ENCODE measurements around the gene ZNF695. TPM values are rescaled to one million over a fixed set of nuclear protein-coding genes. Genes with fewer than 3 reads are reported as not detected.

The ZNF695 gene
- total RNA-seq, 2 donors from 2014 or later = 0.09 to 0.74 TPM

GRCh38 chr1:246954126-246954525 lies 53.7 kb downstream of the ZNF695 start:
- intact Hi-C loops (cut with DNase I) = no loop called here
- no peak overlapping the region for H3K27ac ChIP-seq
- no peaks in the 10 kb centered on the region for H3K9me3 ChIP-seq
- DNase-seq (ENCODE audit: low spot score) = no peak
- H3K4me3 ChIP-seq = no peak overlapping the region
- TF ChIP-seq POLR2A (IDR thresholded peaks at IDR 0.05) (no peak), POLR2AphosphoS5 (IDR thresholded peaks at IDR 0.05) (no peak), CTCF (IDR thresholded peaks at IDR 0.05) (no peak)
- H3K36me3 ChIP-seq = no peaks in the 10 kb centered on the region
- H3K4me1 ChIP-seq (replicated peaks) = no peaks in the 10 kb centered on the region
- 45% methylated on average over 4 of the region's 4 CpGs for WGBS
- H3K27me3 ChIP-seq (replicated peaks; ENCODE audit: insufficient read depth) = no peaks in the 10 kb centered on the region

GRCh38 chr1:246951413-246951812 lies 56.4 kb downstream of the ZNF695 start:
- Histone ChIP-seq H3K9me3 (no peaks in the 10 kb centered on the region), H3K27me3 (replicated peaks; ENCODE audit: insufficient read depth) (no peaks in the 10 kb centered on the region), H3K4me1 (replicated peaks) (no peaks in the 10 kb centered on the region), H3K36me3 (no peaks in the 10 kb centered on the region), H3K4me3 (no peak overlapping the region), H3K27ac (no peak overlapping the region)
- TF ChIP-seq POLR2AphosphoS5 (IDR thresholded peaks at IDR 0.05) = no peak
- no peak for TF ChIP-seq POLR2A (IDR thresholded peaks at IDR 0.05)
- TF ChIP-seq CTCF (IDR thresholded peaks at IDR 0.05) = no peak
- intact Hi-C loops (cut with DNase I) = no loop called here
- WGBS = 100% methylated on average over 4 of the region's 4 CpGs
- no peak for DNase-seq (ENCODE audit: low spot score)

DNA sequence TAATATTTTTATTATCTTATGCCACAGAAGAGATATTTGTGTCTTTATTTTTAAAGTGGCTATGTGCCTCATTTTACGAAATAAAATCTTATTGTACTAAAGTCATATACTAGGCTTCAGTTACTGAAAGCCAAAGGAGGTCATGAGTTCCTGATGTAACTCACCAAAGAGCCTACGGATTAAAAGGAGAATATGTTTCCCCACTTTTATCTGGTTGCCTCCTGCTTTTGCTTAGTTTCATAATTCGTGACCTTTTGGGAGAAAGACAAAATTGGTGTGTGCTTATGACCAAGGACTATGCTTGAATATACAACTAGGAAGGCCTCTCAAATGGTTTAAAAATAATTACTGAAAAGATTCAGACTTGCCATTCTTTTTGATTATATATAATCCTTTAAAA lies 57.9 kb downstream of the ZNF695 start:
- Histone ChIP-seq H3K4me3 (no peak overlapping the region), H3K4me1 (replicated peaks) (no peaks in the 10 kb centered on the region), H3K36me3 (no peaks in the 10 kb centered on the region), H3K27me3 (replicated peaks; ENCODE audit: insufficient read depth) (no peaks in the 10 kb centered on the region), H3K9me3 (no peaks in the 10 kb centered on the region), H3K27ac (no peak overlapping the region)
- 94% methylated on average over 3 of the region's 3 CpGs for WGBS
- intact Hi-C loops (cut with DNase I) = no loop called here
- TF ChIP-seq POLR2AphosphoS5 (IDR thresholded peaks at IDR 0.05) (no peak), POLR2A (IDR thresholded peaks at IDR 0.05) (no peak), CTCF (IDR thresholded peaks at IDR 0.05) (no peak)
- DNase-seq (ENCODE audit: low spot score) = no peak

DNA sequence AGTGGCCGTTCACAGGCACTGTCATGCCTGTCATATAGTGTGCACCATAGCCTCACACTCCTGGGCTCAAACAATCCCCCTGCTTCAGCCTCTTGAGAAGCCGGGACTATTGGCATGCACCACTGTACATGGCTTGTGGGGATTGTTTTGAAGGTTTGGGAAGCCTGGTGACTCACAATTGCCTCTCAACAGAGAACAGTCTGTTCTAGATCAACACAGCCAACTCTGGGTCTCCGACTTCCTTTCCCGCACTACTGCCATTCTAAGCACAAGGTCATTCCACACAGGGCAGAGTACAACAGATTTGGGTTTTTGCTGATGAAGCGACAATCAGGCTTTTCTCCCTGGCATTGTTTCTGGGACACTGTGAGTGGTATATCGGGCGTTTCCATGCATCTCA lies 60.6 kb downstream of the ZNF695 start:
- no peaks in the 10 kb centered on the region for H3K36me3 ChIP-seq
- no peaks in the 10 kb centered on the region for H3K27me3 ChIP-seq (replicated peaks; ENCODE audit: insufficient read depth)
- H3K4me1 ChIP-seq (replicated peaks) = no peaks in the 10 kb centered on the region
- peak overlapping the region; percentile 42 to 46 for H3K27ac ChIP-seq
- intact Hi-C loops (cut with DNase I) = no loop called here
- DNase-seq (ENCODE audit: low spot score) = peak; percentile 20
- H3K9me3 ChIP-seq = no peaks in the 10 kb centered on the region
- TF ChIP-seq POLR2A (IDR thresholded peaks at IDR 0.05) (no peak), POLR2AphosphoS5 (IDR thresholded peaks at IDR 0.05) (peak; percentile 69), CTCF (IDR thresholded peaks at IDR 0.05) (no peak)
- WGBS = 38% methylated on average over 7 of the region's 7 CpGs
- H3K4me3 ChIP-seq = no peak overlapping the region

DNA sequence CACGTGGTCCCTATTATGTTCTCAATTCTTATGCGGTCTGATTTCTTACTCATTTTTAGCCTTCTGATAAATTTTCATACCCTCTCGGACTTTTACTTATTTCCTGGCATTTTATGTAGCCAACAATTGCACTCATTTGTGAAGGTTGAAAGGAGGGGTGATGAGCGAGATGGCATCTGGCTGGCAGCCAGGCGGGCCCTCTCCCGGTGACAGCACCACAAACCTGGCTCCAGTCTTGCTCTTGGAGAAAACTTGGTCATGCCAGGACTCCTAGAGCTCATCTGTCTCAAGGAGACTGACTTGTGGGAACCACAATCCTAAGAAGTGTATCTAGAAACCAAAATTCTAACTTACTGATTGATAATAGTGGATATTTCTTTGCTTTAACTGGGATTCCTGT lies 61.5 kb downstream of the ZNF695 start:
- intact Hi-C loops (cut with DNase I) = no loop called here
- no peaks in the 10 kb centered on the region for H3K36me3 ChIP-seq
- H3K9me3 ChIP-seq = no peaks in the 10 kb centered on the region
- peak overlapping the region; percentile 18 to 38 for H3K27ac ChIP-seq
- H3K4me1 ChIP-seq (replicated peaks) = no peaks in the 10 kb centered on the region
- TF ChIP-seq POLR2AphosphoS5 (IDR thresholded peaks at IDR 0.05) (no peak), CTCF (IDR thresholded peaks at IDR 0.05) (no peak), POLR2A (IDR thresholded peaks at IDR 0.05) (no peak)
- WGBS = 91% methylated on average over 6 of the region's 6 CpGs
- DNase-seq (ENCODE audit: low spot score) = no peak
- H3K27me3 ChIP-seq (replicated peaks; ENCODE audit: insufficient read depth) = no peaks in the 10 kb centered on the region
- H3K4me3 ChIP-seq = no peak overlapping the region

Other genes starting within 250 kb of the ZNF695 start
- gene AHCTF1, start 76.1 kb downstream of the ZNF695 start, total RNA-seq = 10 to 100 TPM; 22.5 to 39.6 TPM
- 1 to 10 TPM; 2.9 to 4.7 TPM for gene ZNF670, start 70.8 kb upstream of the ZNF695 start, total RNA-seq
- gene ZNF669, start 96.3 kb upstream of the ZNF695 start, total RNA-seq = 1 to 10 TPM; 7.0 to 8.2 TPM
- gene ZNF124, start 164.0 kb upstream of the ZNF695 start, total RNA-seq = 10 to 100 TPM; 19.1 to 44.6 TPM
- under 1 TPM in 1 of 2 donors, not detected in 1; 0.62 TPM for gene VN1R5, start 248.0 kb upstream of the ZNF695 start, total RNA-seq

Measured in prostate gland (tissue), 2 donors.